Measurements from ENCODE around the gene MOB3A. TPM values are rescaled to one million over a fixed set of nuclear protein-coding genes. Genes with fewer than 3 reads are reported as not detected.
A peak's percentile ranks its signal among the peaks of the same experiment; 100 is the strongest.

MOB3A gene
- total and polyA plus RNA-seq, 2 of the 13 experiments (the other 11 are each of a cell fraction or from before 2014, with no cell fraction given) = 3.5 to 17.8 TPM

DNA sequence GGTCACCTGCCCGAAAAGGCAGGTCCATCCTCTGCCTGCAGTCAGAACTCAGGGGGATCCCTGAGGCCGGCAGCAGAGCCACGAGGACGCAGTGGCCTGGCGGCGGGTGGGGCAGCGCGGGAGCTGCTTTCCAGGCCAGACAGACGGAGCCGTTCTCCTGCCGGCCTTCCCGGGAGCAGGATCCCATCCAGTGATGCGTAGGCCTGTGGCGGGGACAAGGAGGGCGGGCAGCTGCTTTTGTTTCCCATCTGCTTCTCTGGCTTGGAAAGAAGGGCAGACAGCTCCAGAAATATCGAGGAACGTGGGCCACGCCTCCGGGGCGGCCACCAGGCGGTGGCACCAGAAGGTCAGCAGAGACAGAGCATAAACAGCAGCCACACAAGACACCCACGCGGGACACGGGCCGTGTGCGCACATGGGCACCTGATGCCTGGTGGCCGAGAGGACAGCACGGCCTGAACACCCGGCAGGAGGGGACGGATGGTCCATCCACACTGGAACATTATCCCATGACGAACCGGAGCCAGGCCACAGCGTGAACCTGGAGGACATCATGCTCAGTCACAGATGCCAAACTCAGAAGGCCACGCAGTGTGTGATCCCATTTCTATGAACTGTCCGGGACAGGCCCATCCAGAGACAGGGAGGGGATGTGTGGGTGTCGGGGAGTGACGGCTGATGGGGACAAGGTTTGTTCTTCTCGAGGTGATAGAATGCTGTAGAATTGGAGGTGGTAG, 31.2 kb downstream of the MOB3A start (continued):
- TF ChIP-seq, protein P1, sequence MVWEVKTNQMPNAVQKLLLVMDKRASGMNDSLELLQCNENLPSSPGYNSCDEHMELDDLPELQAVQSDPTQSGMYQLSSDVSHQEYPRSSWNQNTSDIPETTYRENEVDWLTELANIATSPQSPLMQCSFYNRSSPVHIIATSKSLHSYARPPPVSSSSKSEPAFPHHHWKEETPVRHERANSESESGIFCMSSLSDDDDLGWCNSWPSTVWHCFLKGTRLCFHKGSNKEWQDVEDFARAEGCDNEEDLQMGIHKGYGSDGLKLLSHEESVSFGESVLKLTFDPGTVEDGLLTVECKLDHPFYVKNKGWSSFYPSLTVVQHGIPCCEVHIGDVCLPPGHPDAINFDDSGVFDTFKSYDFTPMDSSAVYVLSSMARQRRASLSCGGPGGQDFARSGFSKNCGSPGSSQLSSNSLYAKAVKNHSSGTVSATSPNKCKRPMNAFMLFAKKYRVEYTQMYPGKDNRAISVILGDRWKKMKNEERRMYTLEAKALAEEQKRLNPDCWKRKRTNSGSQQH (CRISPR knock-in tag; IDR thresholded peaks at IDR 0.05; ENCODE audit: low read depth) = no peak
- no peak for TF ChIP-seq CENPX (CRISPR knock-in tag; IDR thresholded peaks at IDR 0.05)
- TF ChIP-seq, protein P2, sequence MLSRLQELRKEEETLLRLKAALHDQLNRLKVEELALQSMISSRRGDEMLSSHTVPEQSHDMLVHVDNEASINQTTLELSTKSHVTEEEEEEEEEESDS (CRISPR knock-in tag; IDR thresholded peaks at IDR 0.05; ENCODE audit: borderline replicate concordance) = no peak
- TF ChIP-seq THAP11 (CRISPR knock-in tag; IDR thresholded peaks at IDR 0.05) = no peak
- TF ChIP-seq ZNF256 (CRISPR knock-in tag; conservative IDR thresholded peaks at IDR 0.05) = no peak
- TF ChIP-seq, protein P3, sequence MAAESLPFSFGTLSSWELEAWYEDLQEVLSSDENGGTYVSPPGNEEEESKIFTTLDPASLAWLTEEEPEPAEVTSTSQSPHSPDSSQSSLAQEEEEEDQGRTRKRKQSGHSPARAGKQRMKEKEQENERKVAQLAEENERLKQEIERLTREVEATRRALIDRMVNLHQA (CRISPR knock-in tag; IDR thresholded peaks at IDR 0.05) = no peak
- TF ChIP-seq ZNF652 (CRISPR knock-in tag; IDR thresholded peaks at IDR 0.05; ENCODE audit: borderline replicate concordance, low read depth) = no peak
- no peak for TF ChIP-seq KLF15 (CRISPR knock-in tag; IDR thresholded peaks at IDR 0.05; ENCODE audit: borderline replicate concordance)
- TF ChIP-seq ZNF136 (CRISPR knock-in tag; IDR thresholded peaks at IDR 0.05; ENCODE audit: low read depth) = no peak
- no peak for TF ChIP-seq SP140L (CRISPR knock-in tag; IDR thresholded peaks at IDR 0.05; ENCODE audit: borderline replicate concordance)
- TF ChIP-seq REL (CRISPR knock-in tag; conservative IDR thresholded peaks at IDR 0.05) = no peak
- TF ChIP-seq, protein P4, sequence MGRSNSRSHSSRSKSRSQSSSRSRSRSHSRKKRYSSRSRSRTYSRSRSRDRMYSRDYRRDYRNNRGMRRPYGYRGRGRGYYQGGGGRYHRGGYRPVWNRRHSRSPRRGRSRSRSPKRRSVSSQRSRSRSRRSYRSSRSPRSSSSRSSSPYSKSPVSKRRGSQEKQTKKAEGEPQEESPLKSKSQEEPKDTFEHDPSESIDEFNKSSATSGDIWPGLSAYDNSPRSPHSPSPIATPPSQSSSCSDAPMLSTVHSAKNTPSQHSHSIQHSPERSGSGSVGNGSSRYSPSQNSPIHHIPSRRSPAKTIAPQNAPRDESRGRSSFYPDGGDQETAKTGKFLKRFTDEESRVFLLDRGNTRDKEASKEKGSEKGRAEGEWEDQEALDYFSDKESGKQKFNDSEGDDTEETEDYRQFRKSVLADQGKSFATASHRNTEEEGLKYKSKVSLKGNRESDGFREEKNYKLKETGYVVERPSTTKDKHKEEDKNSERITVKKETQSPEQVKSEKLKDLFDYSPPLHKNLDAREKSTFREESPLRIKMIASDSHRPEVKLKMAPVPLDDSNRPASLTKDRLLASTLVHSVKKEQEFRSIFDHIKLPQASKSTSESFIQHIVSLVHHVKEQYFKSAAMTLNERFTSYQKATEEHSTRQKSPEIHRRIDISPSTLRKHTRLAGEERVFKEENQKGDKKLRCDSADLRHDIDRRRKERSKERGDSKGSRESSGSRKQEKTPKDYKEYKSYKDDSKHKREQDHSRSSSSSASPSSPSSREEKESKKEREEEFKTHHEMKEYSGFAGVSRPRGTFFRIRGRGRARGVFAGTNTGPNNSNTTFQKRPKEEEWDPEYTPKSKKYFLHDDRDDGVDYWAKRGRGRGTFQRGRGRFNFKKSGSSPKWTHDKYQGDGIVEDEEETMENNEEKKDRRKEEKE (IDR thresholded peaks at IDR 0.05) = no peak
- no peak for TF ChIP-seq ZSCAN30 (CRISPR knock-in tag; IDR thresholded peaks at IDR 0.05)
- no peak for TF ChIP-seq ZNF569 (CRISPR knock-in tag; IDR thresholded peaks at IDR 0.05; ENCODE audit: borderline replicate concordance)
- TF ChIP-seq, protein P5, sequence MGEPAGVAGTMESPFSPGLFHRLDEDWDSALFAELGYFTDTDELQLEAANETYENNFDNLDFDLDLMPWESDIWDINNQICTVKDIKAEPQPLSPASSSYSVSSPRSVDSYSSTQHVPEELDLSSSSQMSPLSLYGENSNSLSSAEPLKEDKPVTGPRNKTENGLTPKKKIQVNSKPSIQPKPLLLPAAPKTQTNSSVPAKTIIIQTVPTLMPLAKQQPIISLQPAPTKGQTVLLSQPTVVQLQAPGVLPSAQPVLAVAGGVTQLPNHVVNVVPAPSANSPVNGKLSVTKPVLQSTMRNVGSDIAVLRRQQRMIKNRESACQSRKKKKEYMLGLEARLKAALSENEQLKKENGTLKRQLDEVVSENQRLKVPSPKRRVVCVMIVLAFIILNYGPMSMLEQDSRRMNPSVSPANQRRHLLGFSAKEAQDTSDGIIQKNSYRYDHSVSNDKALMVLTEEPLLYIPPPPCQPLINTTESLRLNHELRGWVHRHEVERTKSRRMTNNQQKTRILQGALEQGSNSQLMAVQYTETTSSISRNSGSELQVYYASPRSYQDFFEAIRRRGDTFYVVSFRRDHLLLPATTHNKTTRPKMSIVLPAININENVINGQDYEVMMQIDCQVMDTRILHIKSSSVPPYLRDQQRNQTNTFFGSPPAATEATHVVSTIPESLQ (CRISPR knock-in tag; conservative IDR thresholded peaks at IDR 0.05) = no peak
- no peak for TF ChIP-seq RBM39 (IDR thresholded peaks at IDR 0.05; ENCODE audit: low read depth, low read length, poor library complexity, severe bottlenecking)
- TF ChIP-seq, protein P6, sequence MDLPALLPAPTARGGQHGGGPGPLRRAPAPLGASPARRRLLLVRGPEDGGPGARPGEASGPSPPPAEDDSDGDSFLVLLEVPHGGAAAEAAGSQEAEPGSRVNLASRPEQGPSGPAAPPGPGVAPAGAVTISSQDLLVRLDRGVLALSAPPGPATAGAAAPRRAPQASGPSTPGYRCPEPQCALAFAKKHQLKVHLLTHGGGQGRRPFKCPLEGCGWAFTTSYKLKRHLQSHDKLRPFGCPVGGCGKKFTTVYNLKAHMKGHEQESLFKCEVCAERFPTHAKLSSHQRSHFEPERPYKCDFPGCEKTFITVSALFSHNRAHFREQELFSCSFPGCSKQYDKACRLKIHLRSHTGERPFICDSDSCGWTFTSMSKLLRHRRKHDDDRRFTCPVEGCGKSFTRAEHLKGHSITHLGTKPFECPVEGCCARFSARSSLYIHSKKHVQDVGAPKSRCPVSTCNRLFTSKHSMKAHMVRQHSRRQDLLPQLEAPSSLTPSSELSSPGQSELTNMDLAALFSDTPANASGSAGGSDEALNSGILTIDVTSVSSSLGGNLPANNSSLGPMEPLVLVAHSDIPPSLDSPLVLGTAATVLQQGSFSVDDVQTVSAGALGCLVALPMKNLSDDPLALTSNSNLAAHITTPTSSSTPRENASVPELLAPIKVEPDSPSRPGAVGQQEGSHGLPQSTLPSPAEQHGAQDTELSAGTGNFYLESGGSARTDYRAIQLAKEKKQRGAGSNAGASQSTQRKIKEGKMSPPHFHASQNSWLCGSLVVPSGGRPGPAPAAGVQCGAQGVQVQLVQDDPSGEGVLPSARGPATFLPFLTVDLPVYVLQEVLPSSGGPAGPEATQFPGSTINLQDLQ (CRISPR knock-in tag; IDR thresholded peaks at IDR 0.05) = 0 out of 2 replicates have a peak, but pooled peaks have one; percentile 30
- TF ChIP-seq, protein P7, sequence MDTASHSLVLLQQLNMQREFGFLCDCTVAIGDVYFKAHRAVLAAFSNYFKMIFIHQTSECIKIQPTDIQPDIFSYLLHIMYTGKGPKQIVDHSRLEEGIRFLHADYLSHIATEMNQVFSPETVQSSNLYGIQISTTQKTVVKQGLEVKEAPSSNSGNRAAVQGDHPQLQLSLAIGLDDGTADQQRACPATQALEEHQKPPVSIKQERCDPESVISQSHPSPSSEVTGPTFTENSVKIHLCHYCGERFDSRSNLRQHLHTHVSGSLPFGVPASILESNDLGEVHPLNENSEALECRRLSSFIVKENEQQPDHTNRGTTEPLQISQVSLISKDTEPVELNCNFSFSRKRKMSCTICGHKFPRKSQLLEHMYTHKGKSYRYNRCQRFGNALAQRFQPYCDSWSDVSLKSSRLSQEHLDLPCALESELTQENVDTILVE (CRISPR knock-in tag; IDR thresholded peaks at IDR 0.05) = no peak

Data from HepG2 (cell line).